Panc1 (cell line): Measurements from ENCODE around the gene TIE1.

Experiments used
- CTCF ChIP-seq: fragments of 450-650 bp; IDR thresholded peaks from 2 replicates; pipeline ENCODE4 v1.5.1; 2017; ENCODE audit warnings: mild to moderate bottlenecking
- POLR2AphosphoS5 ChIP-seq: IDR thresholded peaks from 2 replicates; pipeline ENCODE4 v1.6.1; 2012; ENCODE audit warnings: mild to moderate bottlenecking, low read depth, low read length, moderate library complexity
- REST ChIP-seq, 2 experiments: IDR thresholded peaks; 2 replicates each; pipeline ENCODE4 v1.6.1; 2011 to 2012; ENCODE audit warnings: low read depth in 2 of 2, control low read depth in 1 of 2, low read length in 1 of 2, mild to moderate bottlenecking in 1 of 2, moderate library complexity in 1 of 2; ENCODE audit not compliant: insufficient read depth in 1 of 2
- SIN3A ChIP-seq: IDR thresholded peaks from 2 replicates; pipeline ENCODE4 v1.6.1; 2012; ENCODE audit warnings: low read depth, mild to moderate bottlenecking, low read length, moderate library complexity, borderline replicate concordance; ENCODE audit not compliant: insufficient read depth
- TCF7L2 ChIP-seq: IDR thresholded peaks from 2 replicates; pipeline ENCODE4 v1.6.1; 2011; ENCODE audit warnings: mild to moderate bottlenecking, low read depth, low read length, inconsistent platforms

GRCh38 chr1:43302201-43302600 is 1.4 kb downstream of the TIE1 start:
- no peak for TF ChIP-seq CTCF
- no peak for TF ChIP-seq REST (IDR thresholded peaks at IDR 0.05; ENCODE audit: insufficient read depth in 1 of 2, low read depth in 2 of 2, low read length in 1 of 2)
- no peak for TF ChIP-seq SIN3A
- TF ChIP-seq POLR2AphosphoS5: no peak
- no peak for TF ChIP-seq TCF7L2
